IMR-90 (cell line): ENCODE results near the gene BAD. TPM values are rescaled to one million over a fixed set of nuclear protein-coding genes. Genes with fewer than 3 reads are reported as not detected.

Source experiments
- ATAC-seq: fragments of 200-7000 bp; cut with Tn5 transposase; 2 replicates; pipeline ENCODE4 v1.9.1; 2020; ENCODE audit warnings: low read depth, mild to moderate bottlenecking, moderate library complexity
- BruUV-seq: library from RNA; stranded (reverse); fragments of 400-500 nt; replicated peaks from 2 replicates; lab custom pipeline; 2021; lab: Mats Ljungman, UMichigan
- CTCF ChIA-PET: fragments of 300-600 bp; formaldehyde crosslinking; extraction: SDS; loops from one replicate; lab custom pipeline; 2021; ENCODE audit warnings: antibody characterized with exemption; lab: Yijun Ruan, JAX
- POLR2A ChIA-PET: fragments of 300-600 bp; sonication (Branson Sonifier 250); formaldehyde crosslinking; loops from one replicate; lab custom pipeline; 2022; ENCODE audit warnings: antibody characterized with exemption; ENCODE audit not compliant: unreplicated experiment; lab: Charles Lee
- DNase-seq: peaks from one replicate; pipeline ENCODE4 v3.0.0; 2013
- H2AFZ ChIP-seq: replicated peaks from 2 replicates; pipeline ENCODE3; 2013; ENCODE audit warnings: low read length, mild to moderate bottlenecking; ENCODE audit not compliant: poor library complexity
- H2AK5ac ChIP-seq: 2 replicates; pipeline ENCODE4 v1.6.1; 2013; ENCODE audit warnings: low read depth, low read length, inconsistent platforms
- H2AK9ac ChIP-seq: replicated peaks from 2 replicates; pipeline ENCODE3; 2013; ENCODE audit warnings: mild to moderate bottlenecking, low read depth, low read length, moderate library complexity; ENCODE audit not compliant: poor library complexity
- H2BK120ac ChIP-seq: 2 replicates; pipeline ENCODE4 v1.6.1; 2013; ENCODE audit warnings: low read depth, low read length, inconsistent platforms
- H2BK15ac ChIP-seq: 3 replicates; pipeline ENCODE4 v1.6.1; 2013; ENCODE audit warnings: low read depth, low read length, inconsistent platforms
- H2BK20ac ChIP-seq: 2 replicates; pipeline ENCODE4 v1.6.1; 2013; ENCODE audit warnings: low read depth, mild to moderate bottlenecking, inconsistent platforms, low read length, moderate library complexity
- H2BK5ac ChIP-seq: 2 replicates; pipeline ENCODE4 v1.6.1; 2013; ENCODE audit warnings: mild to moderate bottlenecking, low read depth, low read length, inconsistent platforms; ENCODE audit not compliant: poor library complexity, severe bottlenecking
- H3K14ac ChIP-seq: replicated peaks from 2 replicates; pipeline ENCODE4 v1.6.1; 2013; ENCODE audit warnings: low read depth, low read length, inconsistent platforms
- H3K18ac ChIP-seq: 2 replicates; pipeline ENCODE4 v1.6.1; 2013; ENCODE audit warnings: low read depth, low read length, control low read depth
- H3K23ac ChIP-seq: 2 replicates; pipeline ENCODE4 v1.6.1; 2013; ENCODE audit warnings: low read depth, low read length, inconsistent platforms
- H3K27ac ChIP-seq: 2 replicates; pipeline ENCODE4 v1.5.1; 2013; ENCODE audit warnings: mild to moderate bottlenecking, control low read depth, low read length; ENCODE audit not compliant: insufficient read depth
- H3K27me3 ChIP-seq: 2 replicates; pipeline ENCODE4 v1.6.1; 2013; ENCODE audit warnings: low read length; ENCODE audit not compliant: control insufficient read depth, insufficient read depth
- H3K36me3 ChIP-seq: 2 replicates; pipeline ENCODE4 v1.6.1; 2013; ENCODE audit warnings: low read length, mixed read lengths; ENCODE audit not compliant: control insufficient read depth, insufficient read depth
- H3K4ac ChIP-seq: 2 replicates; pipeline ENCODE4 v1.6.1; 2013; ENCODE audit warnings: low read depth, low read length, inconsistent platforms
- H3K4me1 ChIP-seq: 2 replicates; pipeline ENCODE4 v1.6.1; 2013; ENCODE audit warnings: low read length, mixed read lengths; ENCODE audit not compliant: control insufficient read depth, insufficient read depth
- H3K4me2 ChIP-seq: 2 replicates; pipeline ENCODE4 v1.6.1; 2013; ENCODE audit warnings: low read depth, mild to moderate bottlenecking, control low read depth, low read length, moderate library complexity
- H3K4me3 ChIP-seq: 2 replicates; pipeline ENCODE4 v1.5.1; 2013; ENCODE audit warnings: low read depth, mild to moderate bottlenecking, control low read depth, low read length, moderate library complexity; ENCODE audit not compliant: insufficient read depth
- H3K56ac ChIP-seq: 2 replicates; pipeline ENCODE4 v1.6.1; 2013; ENCODE audit warnings: low read length, inconsistent platforms; ENCODE audit not compliant: insufficient read depth; ENCODE audit errors: extremely low read depth
- H3K79me1 ChIP-seq, 2 experiments: 2 replicates each; pipeline ENCODE4 v1.6.1; 2013; ENCODE audit warnings: low read length in 2 of 2, inconsistent platforms in 1 of 2, low read depth in 1 of 2
- H3K9ac ChIP-seq: 2 replicates; pipeline ENCODE4 v1.6.1; 2013; ENCODE audit warnings: low read depth, low read length, control low read depth
- H3K9me1 ChIP-seq: 2 replicates; pipeline ENCODE4 v1.6.1; 2013; ENCODE audit warnings: low read length, inconsistent platforms; ENCODE audit not compliant: insufficient read depth
- H3K9me3 ChIP-seq: 2 replicates; pipeline ENCODE4 v1.6.1; 2013; ENCODE audit warnings: low read length; ENCODE audit not compliant: control insufficient read depth, insufficient read depth
- H4K20me1 ChIP-seq: 2 replicates; pipeline ENCODE4 v1.6.1; 2013; ENCODE audit warnings: low read length, inconsistent platforms; ENCODE audit not compliant: insufficient read depth
- H4K5ac ChIP-seq: 2 replicates; pipeline ENCODE4 v1.6.1; 2013; ENCODE audit warnings: mild to moderate bottlenecking, low read depth, low read length, control low read depth
- H4K8ac ChIP-seq, 2 experiments: 2 replicates each; pipeline ENCODE4 v1.6.1; 2013; ENCODE audit warnings: low read depth in 2 of 2, low read length in 2 of 2, control low read depth in 1 of 2, inconsistent platforms in 1 of 2
- H4K91ac ChIP-seq: 2 replicates; pipeline ENCODE4 v1.6.1; 2013; ENCODE audit warnings: low read depth, low read length, inconsistent platforms; ENCODE audit not compliant: insufficient read depth
- BHLHE40 ChIP-seq: fragments of 150-350 bp; IDR thresholded peaks from 2 replicates; pipeline ENCODE4 v1.6.1; 2016; ENCODE audit warnings: mild to moderate bottlenecking, low read depth, low read length
- CEBPB ChIP-seq: IDR thresholded peaks from 2 replicates; pipeline ENCODE4 v1.6.1; 2012; ENCODE audit warnings: low read depth, low read length, improper control_type of control experiment
- FOS ChIP-seq: fragments of 150-350 bp; IDR thresholded peaks from 2 replicates; pipeline ENCODE4 v1.6.1; 2016; ENCODE audit warnings: low read depth, low read length
- MAFK ChIP-seq: IDR thresholded peaks from 2 replicates; pipeline ENCODE4 v1.6.1; 2012; ENCODE audit warnings: low read depth, low read length, improper control_type of control experiment
- MAZ ChIP-seq: IDR thresholded peaks from 2 replicates; pipeline ENCODE4 v1.6.1; 2012; ENCODE audit warnings: low read depth, mild to moderate bottlenecking, low read length, improper control_type of control experiment, moderate library complexity, borderline replicate concordance
- RAD21 ChIP-seq: IDR thresholded peaks from 2 replicates; pipeline ENCODE4 v1.6.1; 2012; ENCODE audit warnings: low read length, improper control_type of control experiment
- RFX5 ChIP-seq: IDR thresholded peaks from 2 replicates; pipeline ENCODE4 v1.8.0; 2012; ENCODE audit warnings: low read depth, mild to moderate bottlenecking, low read length, moderate library complexity
- SMC3 ChIP-seq: fragments of 150-350 bp; IDR thresholded peaks from 2 replicates; pipeline ENCODE4 v1.6.1; 2016; ENCODE audit warnings: low read depth, mild to moderate bottlenecking, antibody characterized with exemption, low read length, moderate library complexity
- WGBS, 2 experiments: methylation state at CpG; one replicate each; pipeline versions ENCODE4 v1.1.5 to v1.1.7; 2013; ENCODE audit warnings: missing lambda C conversion rate in 2 of 2; ENCODE audit not compliant: insufficient read length in 1 of 2; ENCODE audit errors: extremely low coverage in 2 of 2; 5-methylcytosine and 5-hydroxymethylcytosine counted together
- dilution Hi-C: fragments of 300-500 bp; cut with HindIII; formaldehyde crosslinking; loops from one replicate; pipeline ENCODE4 v1.14.3; 2018; ENCODE audit warnings: low sequenced_read_pairs; ENCODE audit not compliant: unreplicated experiment
- in situ Hi-C: fragments of 300-500 bp; cut with MboI; formaldehyde crosslinking; loops from 3 replicates; pipeline ENCODE4 v1.14.3; 2019; ENCODE audit warnings: low sequenced_read_pairs, inconsistent platforms, mixed read lengths
- intact Hi-C: fragments of 100-400 bp; cut with micrococcal nuclease; formaldehyde crosslinking; loops from 2 replicates; pipeline ENCODE4 v1.10.0; 2022
- polyA plus RNA-seq, 3 experiments: library from polyadenylated mRNA; depleted of rRNA; stranded (reverse); fragments of >200 nt; gene quantifications; 2 replicates each; pipeline ENCODE4 v1.2.3, GENCODE V29; 2012; ENCODE audit warnings: low replicate concordance in 1 of 3
- total RNA-seq: library from RNA; depleted of rRNA; stranded (reverse); fragments of >200 nt; gene quantifications from 2 replicates; pipeline ENCODE4 v1.2.3, GENCODE V29; 2012
- TF ChIP-seq, protein P1 (sequence below): conservative IDR thresholded peaks from 2 replicates; pipeline ENCODE4 v1.5.1; 2012; ENCODE audit warnings: mild to moderate bottlenecking, low read depth, low read length, improper control_type of control experiment
- TF ChIP-seq, protein P2 (sequence below): fragments of 150-350 bp; IDR thresholded peaks from 2 replicates; pipeline ENCODE4 v1.6.1; 2017; ENCODE audit warnings: mild to moderate bottlenecking, antibody characterized with exemption, low read length, low read depth

BAD gene
- total and polyA plus RNA-seq, 2 of the 4 experiments (the other 2 are of a cell fraction): 30.3 to 68.0 TPM

DNA sequence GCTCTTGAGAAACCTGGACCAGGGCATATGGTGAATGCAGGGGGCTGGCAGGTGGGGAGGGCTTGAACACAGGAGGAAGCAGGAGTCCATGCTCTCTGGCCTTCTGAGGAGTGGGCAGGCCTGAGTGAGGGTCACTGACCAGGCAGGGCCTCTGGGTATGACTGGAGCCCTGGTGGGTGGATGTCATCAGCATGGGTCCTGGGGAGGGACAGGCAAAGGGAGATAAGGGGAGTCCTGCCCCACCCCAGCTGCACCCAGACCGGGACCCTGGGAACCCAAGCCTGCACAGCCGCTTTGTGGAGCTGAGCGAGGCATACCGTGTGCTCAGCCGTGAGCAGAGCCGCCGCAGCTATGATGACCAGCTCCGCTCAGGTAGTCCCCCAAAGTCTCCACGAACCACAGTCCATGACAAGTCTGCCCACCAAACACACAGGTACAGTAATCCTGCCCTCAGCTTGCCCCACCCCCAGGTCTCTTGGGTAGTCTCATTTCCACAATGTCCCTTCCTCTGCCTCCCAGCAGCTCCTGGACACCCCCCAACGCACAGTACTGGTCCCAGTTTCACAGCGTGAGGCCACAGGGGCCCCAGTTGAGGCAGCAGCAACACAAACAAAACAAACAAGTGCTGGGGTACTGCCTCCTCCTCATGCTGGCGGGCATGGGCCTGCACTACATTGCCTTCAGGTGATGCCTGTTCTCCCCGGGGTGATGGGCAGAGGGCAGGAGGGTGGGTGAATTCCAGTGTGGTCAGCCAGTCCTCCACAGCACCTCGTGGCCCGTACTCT lies 52.1 kb downstream of the BAD start (continued):
- TF ChIP-seq, protein P1, sequence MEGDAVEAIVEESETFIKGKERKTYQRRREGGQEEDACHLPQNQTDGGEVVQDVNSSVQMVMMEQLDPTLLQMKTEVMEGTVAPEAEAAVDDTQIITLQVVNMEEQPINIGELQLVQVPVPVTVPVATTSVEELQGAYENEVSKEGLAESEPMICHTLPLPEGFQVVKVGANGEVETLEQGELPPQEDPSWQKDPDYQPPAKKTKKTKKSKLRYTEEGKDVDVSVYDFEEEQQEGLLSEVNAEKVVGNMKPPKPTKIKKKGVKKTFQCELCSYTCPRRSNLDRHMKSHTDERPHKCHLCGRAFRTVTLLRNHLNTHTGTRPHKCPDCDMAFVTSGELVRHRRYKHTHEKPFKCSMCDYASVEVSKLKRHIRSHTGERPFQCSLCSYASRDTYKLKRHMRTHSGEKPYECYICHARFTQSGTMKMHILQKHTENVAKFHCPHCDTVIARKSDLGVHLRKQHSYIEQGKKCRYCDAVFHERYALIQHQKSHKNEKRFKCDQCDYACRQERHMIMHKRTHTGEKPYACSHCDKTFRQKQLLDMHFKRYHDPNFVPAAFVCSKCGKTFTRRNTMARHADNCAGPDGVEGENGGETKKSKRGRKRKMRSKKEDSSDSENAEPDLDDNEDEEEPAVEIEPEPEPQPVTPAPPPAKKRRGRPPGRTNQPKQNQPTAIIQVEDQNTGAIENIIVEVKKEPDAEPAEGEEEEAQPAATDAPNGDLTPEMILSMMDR: no peak

DNA sequence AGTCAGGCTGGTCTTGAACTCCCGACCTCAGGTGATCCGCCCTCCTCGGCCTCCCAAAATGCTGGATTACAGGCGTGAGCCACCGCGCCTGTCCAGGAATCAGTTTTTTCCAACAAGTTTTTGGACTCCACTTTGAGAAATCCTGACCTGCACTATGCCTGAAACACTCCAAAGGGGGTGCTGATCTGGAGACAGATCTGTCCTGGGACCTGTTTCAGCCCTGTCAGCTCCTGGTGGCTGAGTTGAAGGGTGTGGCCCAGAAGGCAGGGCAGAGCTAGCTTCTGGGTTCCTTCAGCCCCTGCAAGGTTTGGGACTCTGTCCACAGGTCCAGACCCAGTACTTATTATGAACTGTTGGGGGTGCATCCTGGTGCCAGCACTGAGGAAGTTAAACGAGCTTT lies 52.9 kb downstream of the BAD start:
- ChIA-PET POLR2A (no interaction called here), CTCF (no interaction called here)
- Histone ChIP-seq H3K4me2 (no peak overlapping the region), H3K14ac (no peak overlapping the region), H2AFZ (no peak overlapping the region), H2AK5ac (no peak overlapping the region), H4K91ac (no peak overlapping the region), H3K18ac (no peak overlapping the region), H4K5ac (no peak overlapping the region), H3K36me3 (peaks cover 3% of the 10 kb centered on the region; the same call in 1 of the 2 replicates), H2BK15ac (no peak overlapping the region), H3K4ac (no peak overlapping the region), H3K79me1 (peaks cover 26 to 76% of the 10 kb centered on the region in 2 experiments), H3K9me1 (peaks cover 10% of the 10 kb centered on the region), H3K23ac (no peak overlapping the region), H3K27ac (no peak overlapping the region), H3K56ac (no peak overlapping the region), H2BK120ac (no peak overlapping the region), H4K20me1 (no peaks in the 10 kb centered on the region; the same call in 1 of the 2 replicates), H3K9ac (no peak overlapping the region), H3K4me1 (peaks cover 23% of the 10 kb centered on the region), H3K27me3 (no peaks in the 10 kb centered on the region), H3K4me3 (no peak overlapping the region), H2BK5ac (no peak overlapping the region), H2BK20ac (no peak overlapping the region), H2AK9ac (no peak overlapping the region), H3K9me3 (no peaks in the 10 kb centered on the region), H4K8ac (no peak overlapping the region; a peak in 1 of 4 replicates)
- in situ Hi-C loops: no loop called here
- 80% methylated on average over 2 of the region's 7 CpGs; no CpG with 5 or more reads in 1 of the 2 experiments for WGBS, 2 experiments
- dilution Hi-C loops: no loop called here
- no peak for ATAC-seq
- BruUV-seq: no TSS peak
- no peak for DNase-seq
- intact Hi-C loops: no loop called here
- TF ChIP-seq, protein P1: no peak
- TF ChIP-seq SMC3: no peak
- TF ChIP-seq RFX5: no peak
- TF ChIP-seq BHLHE40: no peak
- TF ChIP-seq CEBPB: no peak
- no peak for TF ChIP-seq MAZ
- no peak for TF ChIP-seq MAFK
- TF ChIP-seq FOS: no peak
- no peak for TF ChIP-seq RAD21
- TF ChIP-seq, protein P2, sequence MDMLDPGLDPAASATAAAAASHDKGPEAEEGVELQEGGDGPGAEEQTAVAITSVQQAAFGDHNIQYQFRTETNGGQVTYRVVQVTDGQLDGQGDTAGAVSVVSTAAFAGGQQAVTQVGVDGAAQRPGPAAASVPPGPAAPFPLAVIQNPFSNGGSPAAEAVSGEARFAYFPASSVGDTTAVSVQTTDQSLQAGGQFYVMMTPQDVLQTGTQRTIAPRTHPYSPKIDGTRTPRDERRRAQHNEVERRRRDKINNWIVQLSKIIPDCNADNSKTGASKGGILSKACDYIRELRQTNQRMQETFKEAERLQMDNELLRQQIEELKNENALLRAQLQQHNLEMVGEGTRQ: no peak
